HepG2 (cell line): ENCODE results near the gene TCF7L2. TPM values are rescaled to one million over a fixed set of nuclear protein-coding genes. Genes with fewer than 3 reads are reported as not detected.

Source experiments
- POGZ ChIP-seq: sonication (generic); formaldehyde crosslinking; IDR thresholded peaks from 2 replicates; pipeline ENCODE4 v1.4.0; 2020; ENCODE audit warnings: mild to moderate bottlenecking, missing genetic modification reagents
- PRMT3 ChIP-seq: sonication (generic); formaldehyde crosslinking; IDR thresholded peaks from 2 replicates; pipeline ENCODE4 v1.8.1; 2022; ENCODE audit warnings: low read depth, mild to moderate bottlenecking, moderate library complexity, missing genetic modification reagents, borderline replicate concordance
- RAD51 ChIP-seq: fragments of 450-650 bp; IDR thresholded peaks from 2 replicates; pipeline ENCODE4 v1.6.1; 2016; ENCODE audit warnings: borderline replicate concordance
- SAFB2 ChIP-seq: sonication (generic); formaldehyde crosslinking; IDR thresholded peaks from 2 replicates; pipeline ENCODE4 v1.5.1; 2020; ENCODE audit warnings: missing genetic modification reagents, low read depth, mild to moderate bottlenecking, borderline replicate concordance
- SCMH1 ChIP-seq: sonication (generic); formaldehyde crosslinking; IDR thresholded peaks from 2 replicates; pipeline ENCODE4 v1.9.0; 2021; ENCODE audit warnings: missing genetic modification reagents, mild to moderate bottlenecking, borderline replicate concordance
- XRCC5 ChIP-seq: fragments of 200-400 bp; formaldehyde crosslinking; optimal IDR thresholded peaks from 2 replicates; pipeline ENCODE3; 2017; ENCODE audit warnings: mild to moderate bottlenecking, low read length
- ZBTB7A ChIP-seq: sonication (generic); formaldehyde crosslinking; IDR thresholded peaks from 2 replicates; pipeline ENCODE4 v1.8.0; 2022; ENCODE audit warnings: mild to moderate bottlenecking, missing genetic modification reagents
- ZNF12 ChIP-seq: sonication (generic); formaldehyde crosslinking; IDR thresholded peaks from 2 replicates; pipeline ENCODE4 v1.5.0; 2020; ENCODE audit warnings: missing genetic modification reagents
- ZNF33A ChIP-seq: sonication (generic); formaldehyde crosslinking; IDR thresholded peaks from 2 replicates; pipeline ENCODE4 v1.5.1; 2020; ENCODE audit warnings: missing genetic modification reagents, mild to moderate bottlenecking, moderate library complexity, borderline replicate concordance
- ZNF646 ChIP-seq: sonication (generic); formaldehyde crosslinking; IDR thresholded peaks from 2 replicates; pipeline ENCODE4 v1.9.0; 2021; ENCODE audit warnings: mild to moderate bottlenecking, missing genetic modification reagents
- ZNF704 ChIP-seq: sonication (generic); formaldehyde crosslinking; IDR thresholded peaks from 2 replicates; pipeline ENCODE4 v1.8.1; 2023; ENCODE audit warnings: mild to moderate bottlenecking, inconsistent platforms, moderate library complexity, missing genetic modification reagents, borderline replicate concordance
- ZNF792 ChIP-seq: IDR thresholded peaks from 2 replicates; pipeline ENCODE4 v1.6.1; 2016
- ZNF83 ChIP-seq: sonication (generic); formaldehyde crosslinking; IDR thresholded peaks from 2 replicates; pipeline ENCODE4 v1.4.0; 2020; ENCODE audit warnings: missing genetic modification reagents, mild to moderate bottlenecking, borderline replicate concordance
- polyA plus RNA-seq, 8 experiments: library from polyadenylated mRNA; depleted of rRNA in 3 of 8; stranded (reverse) in 7 of 8; unstranded in 1 of 8; fragments of >200 nt; fragmentation: Illumina TruSeq in 4 of 8; extraction: Trizol in 4 of 8; gene quantifications; 2 replicates each; pipeline versions ENCODE4 v1.2.1 to v1.2.3, GENCODE V29; 2011 to 2016; ENCODE audit warnings: low read depth in 4 of 8, missing spikeins in 1 of 8, mixed read lengths in 1 of 8; ENCODE audit not compliant: insufficient read depth in 1 of 8
- total RNA-seq, 5 experiments: library from RNA; depleted of rRNA; stranded (reverse); fragments of >200 nt; fragmentation: Illumina TruSeq; extraction: Trizol; gene quantifications; 2 replicates each; pipeline ENCODE4 v1.2.3, GENCODE V29; 2016; ENCODE audit warnings: low read depth in 1 of 5
- TF ChIP-seq, protein P1 (sequence below): IDR thresholded peaks from 2 replicates; pipeline ENCODE4 v1.6.1; 2016; ENCODE audit warnings: missing compliant biosample characterization, missing genetic modification reagents, borderline replicate concordance
- TF ChIP-seq, protein P2 (sequence below): sonication (generic); formaldehyde crosslinking; IDR thresholded peaks from 2 replicates; pipeline ENCODE4 v1.4.0; 2020; ENCODE audit warnings: low read depth, mild to moderate bottlenecking, missing genetic modification reagents
- TF ChIP-seq, protein P3 (sequence below), 2 experiments: sonication (generic) in 1 of 2; formaldehyde crosslinking in 1 of 2; IDR thresholded peaks; 2 replicates each; pipeline versions ENCODE4 v1.5.1 to v1.6.1; 2011 to 2020; ENCODE audit warnings: borderline replicate concordance in 1 of 2, low read depth in 1 of 2, low read length in 1 of 2, mild to moderate bottlenecking in 1 of 2, missing genetic modification reagents in 1 of 2, moderate library complexity in 1 of 2

Gene TCF7L2
- total and polyA plus RNA-seq, 2 of the 13 experiments (the other 11 are each of a cell fraction or from before 2014, with no cell fraction given), result 3.9 to 13.7 TPM

GRCh38 chr10:113086282-113086681 is 136.2 kb downstream of the TCF7L2 start (continued):
- TF ChIP-seq ZNF646 (CRISPR knock-in tag) (no peak), XRCC5 (no peak), PRMT3 (CRISPR knock-in tag) (no peak), ZNF704 (CRISPR knock-in tag) (no peak), ZNF792 (0 out of 2 replicates have a peak, but pooled peaks have one; percentile 49), ZBTB7A (CRISPR knock-in tag) (no peak), SCMH1 (no peak), ZNF12 (CRISPR knock-in tag) (no peak; the same call in 1 of the 2 replicates), SAFB2 (CRISPR knock-in tag) (no peak), RAD51 (no peak), POGZ (CRISPR knock-in tag) (no peak; the same call in 1 of the 2 replicates), ZNF83 (CRISPR knock-in tag) (no peak), ZNF33A (CRISPR knock-in tag) (no peak)
- TF ChIP-seq, protein P1, sequence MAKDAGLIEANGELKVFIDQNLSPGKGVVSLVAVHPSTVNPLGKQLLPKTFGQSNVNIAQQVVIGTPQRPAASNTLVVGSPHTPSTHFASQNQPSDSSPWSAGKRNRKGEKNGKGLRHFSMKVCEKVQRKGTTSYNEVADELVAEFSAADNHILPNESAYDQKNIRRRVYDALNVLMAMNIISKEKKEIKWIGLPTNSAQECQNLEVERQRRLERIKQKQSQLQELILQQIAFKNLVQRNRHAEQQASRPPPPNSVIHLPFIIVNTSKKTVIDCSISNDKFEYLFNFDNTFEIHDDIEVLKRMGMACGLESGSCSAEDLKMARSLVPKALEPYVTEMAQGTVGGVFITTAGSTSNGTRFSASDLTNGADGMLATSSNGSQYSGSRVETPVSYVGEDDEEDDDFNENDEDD (CRISPR knock-in tag), result no peak
- TF ChIP-seq, protein P2, sequence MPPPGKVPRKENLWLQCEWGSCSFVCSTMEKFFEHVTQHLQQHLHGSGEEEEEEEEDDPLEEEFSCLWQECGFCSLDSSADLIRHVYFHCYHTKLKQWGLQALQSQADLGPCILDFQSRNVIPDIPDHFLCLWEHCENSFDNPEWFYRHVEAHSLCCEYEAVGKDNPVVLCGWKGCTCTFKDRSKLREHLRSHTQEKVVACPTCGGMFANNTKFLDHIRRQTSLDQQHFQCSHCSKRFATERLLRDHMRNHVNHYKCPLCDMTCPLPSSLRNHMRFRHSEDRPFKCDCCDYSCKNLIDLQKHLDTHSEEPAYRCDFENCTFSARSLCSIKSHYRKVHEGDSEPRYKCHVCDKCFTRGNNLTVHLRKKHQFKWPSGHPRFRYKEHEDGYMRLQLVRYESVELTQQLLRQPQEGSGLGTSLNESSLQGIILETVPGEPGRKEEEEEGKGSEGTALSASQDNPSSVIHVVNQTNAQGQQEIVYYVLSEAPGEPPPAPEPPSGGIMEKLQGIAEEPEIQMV, result no peak
- TF ChIP-seq, protein P3, sequence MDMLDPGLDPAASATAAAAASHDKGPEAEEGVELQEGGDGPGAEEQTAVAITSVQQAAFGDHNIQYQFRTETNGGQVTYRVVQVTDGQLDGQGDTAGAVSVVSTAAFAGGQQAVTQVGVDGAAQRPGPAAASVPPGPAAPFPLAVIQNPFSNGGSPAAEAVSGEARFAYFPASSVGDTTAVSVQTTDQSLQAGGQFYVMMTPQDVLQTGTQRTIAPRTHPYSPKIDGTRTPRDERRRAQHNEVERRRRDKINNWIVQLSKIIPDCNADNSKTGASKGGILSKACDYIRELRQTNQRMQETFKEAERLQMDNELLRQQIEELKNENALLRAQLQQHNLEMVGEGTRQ (IDR thresholded peaks at IDR 0.05; ENCODE audit: low read depth, low read length), result no peak
- TF ChIP-seq, protein P3 (CRISPR knock-in tag; IDR thresholded peaks at IDR 0.05; ENCODE audit: borderline replicate concordance), result no peak
